K562 (cell line): ENCODE data around the gene TAF3. TPM values are rescaled to one million over a fixed set of nuclear protein-coding genes. Genes with fewer than 3 reads are reported as not detected.

ENCODE experiments used
- ATF1 ChIP-seq, 2 experiments: fragments of 450-650 bp in 1 of 2; IDR thresholded peaks; 2 replicates each; pipeline ENCODE4 v1.6.1; 2016; ENCODE audit warnings: missing compliant biosample characterization in 1 of 2, missing genetic modification characterization in 1 of 2
- BDP1 ChIP-seq: IDR thresholded peaks from 3 replicates; pipeline ENCODE4 v1.6.1; 2011; ENCODE audit not compliant: insufficient read length, insufficient read depth
- CAMTA2 ChIP-seq: fragments of 250-450 bp; sonication (Bioruptor Pico); conservative IDR thresholded peaks from 2 replicates; pipeline ENCODE4 v1.5.1; 2022
- HDAC8 ChIP-seq: fragments of 450-650 bp; IDR thresholded peaks from 2 replicates; pipeline ENCODE4 v1.6.1; 2016; ENCODE audit warnings: mild to moderate bottlenecking, missing genetic modification characterization, moderate library complexity, missing compliant biosample characterization
- MCM3 ChIP-seq: fragments of 450-650 bp; IDR thresholded peaks from 2 replicates; pipeline ENCODE4 v1.6.1; 2016
- NR2F6 ChIP-seq: fragments of 450-650 bp; formaldehyde crosslinking; IDR thresholded peaks from 2 replicates; pipeline ENCODE4 v1.4.0; 2020; ENCODE audit warnings: mild to moderate bottlenecking
- NR4A1 ChIP-seq, 2 experiments: fragments of 250-450 bp in 1 of 2; fragments of 450-650 bp in 1 of 2; sonication (Bioruptor Pico) in 1 of 2; IDR thresholded peaks; 2 replicates each; pipeline versions ENCODE4 v1.4.0 to v1.6.1; 2016 to 2020; ENCODE audit warnings: mild to moderate bottlenecking in 2 of 2, missing compliant biosample characterization in 1 of 2, missing genetic modification characterization in 1 of 2, moderate library complexity in 1 of 2
- SOX6 ChIP-seq: fragments of 450-650 bp; IDR thresholded peaks from 2 replicates; pipeline ENCODE4 v1.6.1; 2014; ENCODE audit warnings: mild to moderate bottlenecking
- TAF15 ChIP-seq: fragments of 200-400 bp; formaldehyde crosslinking; IDR thresholded peaks from 2 replicates; pipeline ENCODE4 v1.6.1; 2017; ENCODE audit warnings: mild to moderate bottlenecking, low read depth, low read length, moderate library complexity
- ZNF780A ChIP-seq: fragments of 250-450 bp; sonication (Bioruptor Pico); IDR thresholded peaks from 2 replicates; pipeline ENCODE4 v1.5.0; 2021; ENCODE audit warnings: mild to moderate bottlenecking
- polyA plus RNA-seq, 8 experiments: library from polyadenylated mRNA; depleted of rRNA in 4 of 8; stranded (reverse) in 5 of 8; unstranded in 3 of 8; fragments of >200 nt; fragmentation: Nextera tagmentation in 2 of 8; fragmentation: Illumina TruSeq in 1 of 8; extraction: Ambion mirVana in 2 of 8; extraction: Trizol in 1 of 8; gene quantifications; 2 replicates each; pipeline versions ENCODE4 v1.2.1 to v1.2.3, GENCODE V29; 2011 to 2014; ENCODE audit warnings: inconsistent platforms in 1 of 8, missing spikeins in 1 of 8
- total RNA-seq, 7 experiments: library from RNA; depleted of rRNA in 6 of 7; stranded (reverse); fragments of >200 nt in 6 of 7; fragmentation: Illumina TruSeq in 2 of 7; extraction: Trizol in 2 of 7; gene quantifications; 2 replicates each; pipeline versions ENCODE4 v1.2.1 to v1.2.3, GENCODE V29; 2011 to 2021; ENCODE audit warnings: low replicate concordance in 1 of 7
- TF ChIP-seq, protein P1 (sequence below), 2 experiments: IDR thresholded peaks; 2 replicates each; pipeline ENCODE4 v1.6.1; 2011; ENCODE audit warnings: borderline replicate concordance in 1 of 2, control low read depth in 1 of 2, low read depth in 1 of 2, low read length in 1 of 2, mild to moderate bottlenecking in 1 of 2, mixed read lengths in 1 of 2, moderate library complexity in 1 of 2; ENCODE audit not compliant: insufficient read depth in 1 of 2, insufficient read length in 1 of 2, poor library complexity in 1 of 2, severe bottlenecking in 1 of 2; ENCODE audit errors: extremely low read depth in 1 of 2
- TF ChIP-seq, protein P2 (sequence below), 2 experiments: fragments of 450-650 bp; IDR thresholded peaks; 2 replicates each; pipeline ENCODE4 v1.6.1; 2018; ENCODE audit warnings: mild to moderate bottlenecking in 2 of 2, low read depth in 1 of 2; ENCODE audit not compliant: partially characterized antibody in 2 of 2
- TF ChIP-seq, protein P3 (sequence below): fragments of 250-450 bp; sonication (Bioruptor Pico); IDR thresholded peaks from 2 replicates; pipeline ENCODE4 v1.4.0; 2020

The TAF3 gene
- total and polyA plus RNA-seq, 9 of the 15 experiments (the other 6 are each of a cell fraction or from before 2014, with no cell fraction given), result 1.5 to 9.9 (median 4.1) TPM

DNA sequence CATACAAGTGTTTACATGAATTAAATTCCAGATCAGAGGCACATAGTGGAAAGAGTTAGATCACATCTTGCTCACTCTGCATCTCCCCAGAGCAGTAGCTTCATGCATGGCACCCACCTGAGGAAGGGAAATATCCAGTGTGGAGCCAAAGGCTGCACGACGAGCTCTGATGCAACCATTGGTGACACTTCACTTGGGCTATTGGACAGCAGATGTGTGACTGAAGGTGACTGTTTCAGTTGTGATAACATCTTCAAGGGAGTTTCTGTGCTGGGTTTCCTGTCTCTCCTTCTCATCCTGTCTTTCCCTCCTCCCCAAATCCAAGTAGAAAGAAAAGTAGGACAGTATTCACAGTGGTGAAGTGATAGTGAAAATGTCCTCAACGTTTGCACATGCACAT is 115.0 kb downstream of the TAF3 start (continued):
- no peak for TF ChIP-seq BDP1
- TF ChIP-seq, protein P1, sequence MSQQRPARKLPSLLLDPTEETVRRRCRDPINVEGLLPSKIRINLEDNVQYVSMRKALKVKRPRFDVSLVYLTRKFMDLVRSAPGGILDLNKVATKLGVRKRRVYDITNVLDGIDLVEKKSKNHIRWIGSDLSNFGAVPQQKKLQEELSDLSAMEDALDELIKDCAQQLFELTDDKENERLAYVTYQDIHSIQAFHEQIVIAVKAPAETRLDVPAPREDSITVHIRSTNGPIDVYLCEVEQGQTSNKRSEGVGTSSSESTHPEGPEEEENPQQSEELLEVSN (IDR thresholded peaks at IDR 0.05; ENCODE audit: borderline replicate concordance in 1 of 2, extremely low read depth in 1 of 2, insufficient read depth in 1 of 2, insufficient read length in 1 of 2, low read depth in 1 of 2, low read length in 1 of 2, poor library complexity in 1 of 2, severe bottlenecking in 1 of 2), result no peak
- TF ChIP-seq TAF15, result no peak
- TF ChIP-seq, protein P2, sequence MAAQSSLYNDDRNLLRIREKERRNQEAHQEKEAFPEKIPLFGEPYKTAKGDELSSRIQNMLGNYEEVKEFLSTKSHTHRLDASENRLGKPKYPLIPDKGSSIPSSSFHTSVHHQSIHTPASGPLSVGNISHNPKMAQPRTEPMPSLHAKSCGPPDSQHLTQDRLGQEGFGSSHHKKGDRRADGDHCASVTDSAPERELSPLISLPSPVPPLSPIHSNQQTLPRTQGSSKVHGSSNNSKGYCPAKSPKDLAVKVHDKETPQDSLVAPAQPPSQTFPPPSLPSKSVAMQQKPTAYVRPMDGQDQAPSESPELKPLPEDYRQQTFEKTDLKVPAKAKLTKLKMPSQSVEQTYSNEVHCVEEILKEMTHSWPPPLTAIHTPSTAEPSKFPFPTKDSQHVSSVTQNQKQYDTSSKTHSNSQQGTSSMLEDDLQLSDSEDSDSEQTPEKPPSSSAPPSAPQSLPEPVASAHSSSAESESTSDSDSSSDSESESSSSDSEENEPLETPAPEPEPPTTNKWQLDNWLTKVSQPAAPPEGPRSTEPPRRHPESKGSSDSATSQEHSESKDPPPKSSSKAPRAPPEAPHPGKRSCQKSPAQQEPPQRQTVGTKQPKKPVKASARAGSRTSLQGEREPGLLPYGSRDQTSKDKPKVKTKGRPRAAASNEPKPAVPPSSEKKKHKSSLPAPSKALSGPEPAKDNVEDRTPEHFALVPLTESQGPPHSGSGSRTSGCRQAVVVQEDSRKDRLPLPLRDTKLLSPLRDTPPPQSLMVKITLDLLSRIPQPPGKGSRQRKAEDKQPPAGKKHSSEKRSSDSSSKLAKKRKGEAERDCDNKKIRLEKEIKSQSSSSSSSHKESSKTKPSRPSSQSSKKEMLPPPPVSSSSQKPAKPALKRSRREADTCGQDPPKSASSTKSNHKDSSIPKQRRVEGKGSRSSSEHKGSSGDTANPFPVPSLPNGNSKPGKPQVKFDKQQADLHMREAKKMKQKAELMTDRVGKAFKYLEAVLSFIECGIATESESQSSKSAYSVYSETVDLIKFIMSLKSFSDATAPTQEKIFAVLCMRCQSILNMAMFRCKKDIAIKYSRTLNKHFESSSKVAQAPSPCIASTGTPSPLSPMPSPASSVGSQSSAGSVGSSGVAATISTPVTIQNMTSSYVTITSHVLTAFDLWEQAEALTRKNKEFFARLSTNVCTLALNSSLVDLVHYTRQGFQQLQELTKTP (IDR thresholded peaks at IDR 0.05; ENCODE audit: low read depth in 1 of 2, partially characterized antibody in 2 of 2), result no peak
- TF ChIP-seq HDAC8 (tag), result no peak
- TF ChIP-seq, protein P3, sequence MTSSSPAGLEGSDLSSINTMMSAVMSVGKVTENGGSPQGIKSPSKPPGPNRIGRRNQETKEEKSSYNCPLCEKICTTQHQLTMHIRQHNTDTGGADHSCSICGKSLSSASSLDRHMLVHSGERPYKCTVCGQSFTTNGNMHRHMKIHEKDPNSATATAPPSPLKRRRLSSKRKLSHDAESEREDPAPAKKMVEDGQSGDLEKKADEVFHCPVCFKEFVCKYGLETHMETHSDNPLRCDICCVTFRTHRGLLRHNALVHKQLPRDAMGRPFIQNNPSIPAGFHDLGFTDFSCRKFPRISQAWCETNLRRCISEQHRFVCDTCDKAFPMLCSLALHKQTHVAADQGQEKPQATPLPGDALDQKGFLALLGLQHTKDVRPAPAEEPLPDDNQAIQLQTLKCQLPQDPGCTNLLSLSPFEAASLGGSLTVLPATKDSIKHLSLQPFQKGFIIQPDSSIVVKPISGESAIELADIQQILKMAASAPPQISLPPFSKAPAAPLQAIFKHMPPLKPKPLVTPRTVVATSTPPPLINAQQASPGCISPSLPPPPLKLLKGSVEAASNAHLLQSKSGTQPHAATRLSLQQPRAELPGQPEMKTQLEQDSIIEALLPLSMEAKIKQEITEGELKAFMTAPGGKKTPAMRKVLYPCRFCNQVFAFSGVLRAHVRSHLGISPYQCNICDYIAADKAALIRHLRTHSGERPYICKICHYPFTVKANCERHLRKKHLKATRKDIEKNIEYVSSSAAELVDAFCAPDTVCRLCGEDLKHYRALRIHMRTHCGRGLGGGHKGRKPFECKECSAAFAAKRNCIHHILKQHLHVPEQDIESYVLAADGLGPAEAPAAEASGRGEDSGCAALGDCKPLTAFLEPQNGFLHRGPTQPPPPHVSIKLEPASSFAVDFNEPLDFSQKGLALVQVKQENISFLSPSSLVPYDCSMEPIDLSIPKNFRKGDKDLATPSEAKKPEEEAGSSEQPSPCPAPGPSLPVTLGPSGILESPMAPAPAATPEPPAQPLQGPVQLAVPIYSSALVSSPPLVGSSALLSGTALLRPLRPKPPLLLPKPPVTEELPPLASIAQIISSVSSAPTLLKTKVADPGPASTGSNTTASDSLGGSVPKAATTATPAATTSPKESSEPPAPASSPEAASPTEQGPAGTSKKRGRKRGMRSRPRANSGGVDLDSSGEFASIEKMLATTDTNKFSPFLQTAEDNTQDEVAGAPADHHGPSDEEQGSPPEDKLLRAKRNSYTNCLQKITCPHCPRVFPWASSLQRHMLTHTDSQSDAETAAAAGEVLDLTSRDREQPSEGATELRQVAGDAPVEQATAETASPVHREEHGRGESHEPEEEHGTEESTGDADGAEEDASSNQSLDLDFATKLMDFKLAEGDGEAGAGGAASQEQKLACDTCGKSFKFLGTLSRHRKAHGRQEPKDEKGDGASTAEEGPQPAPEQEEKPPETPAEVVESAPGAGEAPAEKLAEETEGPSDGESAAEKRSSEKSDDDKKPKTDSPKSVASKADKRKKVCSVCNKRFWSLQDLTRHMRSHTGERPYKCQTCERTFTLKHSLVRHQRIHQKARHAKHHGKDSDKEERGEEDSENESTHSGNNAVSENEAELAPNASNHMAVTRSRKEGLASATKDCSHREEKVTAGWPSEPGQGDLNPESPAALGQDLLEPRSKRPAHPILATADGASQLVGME (CRISPR knock-in tag), result no peak
- TF ChIP-seq NR4A1 (CRISPR knock-in tag; IDR thresholded peaks at IDR 0.05), result no peak
- no peak for TF ChIP-seq NR4A1 (tag; IDR thresholded peaks at IDR 0.05)
- no peak for TF ChIP-seq ZNF780A
- no peak for TF ChIP-seq CAMTA2 (CRISPR knock-in tag)
- TF ChIP-seq MCM3, result no peak
- TF ChIP-seq NR2F6 (CRISPR knock-in tag), result no peak
- 0 out of 2 replicates have a peak, but pooled peaks have one; percentile 37 for TF ChIP-seq SOX6
- no peak for TF ChIP-seq ATF1 (CRISPR knock-in tag; IDR thresholded peaks at IDR 0.05)
- 0 out of 2 replicates have a peak, but pooled peaks have one; percentile 26 for TF ChIP-seq ATF1 (tag; IDR thresholded peaks at IDR 0.05)
